DMS153 treated with DMSO at 0.1 percent for 48 hours (cell line): ENCODE measurements around the gene AGBL4.

Experiments used
- DNase-seq: peaks from one replicate; lab custom pipeline; 2025; ENCODE audit not compliant: unreplicated experiment; lab: John Stamatoyannopoulos, UW

The AGBL4 gene

DNA sequence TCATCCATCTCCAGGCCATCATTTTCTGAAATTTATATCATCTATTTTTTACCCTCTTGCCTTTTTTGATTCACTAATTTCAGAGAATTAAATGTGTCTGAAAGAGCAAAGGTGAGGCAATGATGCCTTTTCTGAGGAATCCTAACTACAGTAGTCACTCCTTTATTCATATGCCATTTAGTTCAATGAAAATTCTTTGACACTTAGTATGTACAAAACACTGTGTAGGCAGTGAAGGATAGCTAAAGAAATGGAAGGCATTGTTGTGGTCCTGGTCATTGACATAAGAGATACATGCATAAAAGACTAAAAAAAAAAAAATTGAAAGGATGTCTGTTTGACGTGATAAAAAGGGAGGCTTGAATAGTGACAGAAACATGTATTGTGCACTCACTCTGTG lies 1075.2 kb downstream of the AGBL4 start:
- no peak for DNase-seq

DNA sequence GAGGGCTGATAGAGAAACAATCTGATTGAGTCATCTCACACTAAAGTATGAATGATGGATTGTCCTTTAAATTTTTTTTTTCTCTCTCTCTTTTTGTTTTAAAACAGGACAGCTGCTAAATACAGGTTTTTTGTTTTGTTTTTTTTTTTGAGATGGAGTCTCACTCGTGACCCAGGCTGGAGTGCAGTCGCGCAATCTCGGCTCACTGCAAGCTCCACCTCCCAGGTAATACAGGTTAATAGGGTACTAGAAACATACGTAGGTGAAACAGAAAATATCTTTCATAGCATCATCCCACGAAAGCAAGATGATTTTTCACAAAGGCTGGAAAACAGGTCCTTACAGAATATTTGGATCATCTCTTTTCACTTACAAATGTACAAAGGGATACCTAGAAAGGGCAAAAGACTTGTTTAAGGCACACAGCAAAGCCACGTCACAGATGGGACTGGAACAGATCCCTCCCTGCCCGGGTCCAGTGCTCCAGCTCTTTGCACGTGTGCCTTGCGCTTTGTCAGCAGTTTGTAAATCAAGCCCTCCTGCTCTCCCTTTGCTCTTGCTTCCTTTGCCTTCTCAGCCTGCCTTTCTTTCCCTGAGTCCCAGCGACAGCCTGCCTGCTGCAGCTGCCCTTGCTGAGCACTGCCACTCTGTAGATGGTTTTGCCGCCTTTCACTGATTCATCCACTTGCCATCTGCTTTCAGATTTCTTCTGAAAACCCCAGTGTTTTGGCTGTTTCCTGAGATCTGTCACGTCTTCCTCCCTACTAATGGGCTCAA lies 1075.8 kb downstream of the AGBL4 start:
- no peak for DNase-seq

DNA sequence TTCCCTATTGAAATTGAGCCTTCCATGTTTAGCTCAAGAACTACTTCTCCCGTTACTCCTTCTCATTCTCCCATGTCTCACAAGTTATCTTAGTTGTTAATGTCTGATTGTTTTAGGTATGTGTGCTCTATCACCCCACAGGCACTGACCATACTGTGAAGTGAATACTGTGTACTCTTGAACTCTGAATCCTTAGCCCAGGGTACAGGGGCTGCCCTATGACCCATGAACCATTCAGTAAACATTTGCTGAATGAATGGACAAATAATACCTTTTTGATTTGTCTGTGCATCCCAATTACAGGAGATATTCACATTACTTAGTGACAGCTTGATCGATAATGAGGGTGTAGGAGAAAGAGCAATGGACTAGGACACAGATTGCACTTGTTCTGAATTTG lies 1077.7 kb downstream of the AGBL4 start:
- no peak for DNase-seq

DNA sequence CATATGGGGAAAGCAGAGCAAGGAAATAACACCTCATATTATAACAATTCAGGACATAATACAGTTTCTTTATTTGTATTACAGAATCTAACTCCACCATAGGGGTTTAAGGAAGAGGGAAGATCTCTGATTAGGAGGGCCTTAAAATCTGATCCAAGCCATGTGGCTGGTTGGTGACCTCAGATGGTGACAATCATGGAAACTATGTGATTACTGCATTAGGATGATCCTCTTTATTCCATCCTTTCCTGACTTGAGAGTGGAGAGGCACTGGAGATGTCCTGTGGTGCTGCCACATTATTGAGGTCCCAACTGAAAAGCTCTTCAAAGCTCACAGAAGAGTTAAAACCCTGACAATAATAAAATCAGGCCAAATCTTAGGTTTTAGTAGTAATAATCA lies 1078.9 kb downstream of the AGBL4 start:
- no peak for DNase-seq

DNA sequence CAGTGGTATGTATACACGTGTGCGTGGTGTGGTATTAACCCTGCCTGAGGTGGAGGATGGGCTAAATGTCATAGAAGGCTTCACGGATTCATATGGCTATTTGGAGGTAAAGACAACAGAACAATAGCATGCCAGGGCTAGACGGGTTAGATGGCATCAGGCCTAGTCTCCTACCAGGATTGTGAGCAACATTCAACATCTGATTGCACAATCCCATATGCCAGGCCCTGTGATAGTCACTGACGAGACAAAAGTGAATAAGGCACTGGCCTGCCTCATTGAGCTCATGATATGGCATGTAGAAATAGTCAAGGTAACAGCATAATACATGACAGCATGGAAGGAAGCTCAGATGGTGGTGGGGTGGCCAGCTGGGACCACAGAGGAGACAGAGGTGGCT lies 1079.9 kb downstream of the AGBL4 start:
- no peak for DNase-seq

DNA sequence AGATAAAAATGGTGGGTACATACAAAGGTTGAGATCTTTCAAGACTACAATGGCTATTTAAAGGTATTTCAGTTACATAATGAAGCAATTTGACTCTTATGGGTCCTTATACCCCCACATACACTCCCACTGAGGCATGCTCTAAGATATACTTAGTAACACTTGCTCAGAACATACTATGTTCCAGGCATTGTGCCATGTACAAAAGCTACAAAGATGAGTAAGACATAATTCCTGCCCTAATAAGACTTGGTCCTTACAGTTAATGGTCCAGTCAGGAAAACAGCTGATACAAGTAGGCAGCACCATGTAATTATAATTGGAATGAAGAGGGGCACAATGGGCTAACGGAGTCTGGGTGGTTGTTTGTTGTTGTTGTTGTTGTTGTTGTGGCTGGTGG lies 1080.4 kb downstream of the AGBL4 start:
- DNase-seq, result no peak

DNA sequence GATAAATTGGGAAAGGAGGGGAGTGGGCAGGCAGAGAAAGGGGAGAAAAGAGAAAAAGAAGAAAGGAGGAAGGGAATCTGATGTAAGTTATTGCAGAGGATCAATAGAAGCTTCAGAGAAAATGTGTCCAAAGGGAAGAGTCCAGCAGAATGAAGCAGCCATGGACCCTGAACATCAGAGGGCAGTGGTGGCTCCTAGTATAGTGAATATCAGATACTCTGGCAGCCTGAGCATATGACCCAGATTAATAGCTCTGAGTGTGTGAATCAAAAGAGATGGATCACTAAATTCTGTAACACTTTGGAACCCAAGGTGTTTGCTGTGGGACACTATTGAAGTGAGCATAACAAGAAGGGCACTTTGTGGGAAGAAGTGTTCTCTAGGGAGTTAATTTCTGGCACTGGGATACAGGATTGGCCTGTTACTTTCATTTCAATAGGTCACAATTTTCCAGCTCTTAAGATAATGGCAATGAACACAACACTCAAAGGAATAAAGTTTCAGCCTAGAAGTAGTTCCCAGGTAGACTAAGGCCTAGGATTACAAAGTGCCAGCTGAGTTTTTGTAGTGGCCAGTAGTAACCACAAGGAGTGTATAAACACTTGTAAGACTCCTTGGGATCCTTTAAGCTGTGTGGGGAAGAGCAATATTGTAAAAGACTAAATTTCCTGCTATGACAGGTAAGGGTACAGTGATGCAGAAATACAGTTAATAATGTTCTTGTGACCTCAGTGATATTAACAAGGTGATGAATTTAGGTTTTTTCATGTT lies 1082.6 kb downstream of the AGBL4 start:
- no peak for DNase-seq

DNA sequence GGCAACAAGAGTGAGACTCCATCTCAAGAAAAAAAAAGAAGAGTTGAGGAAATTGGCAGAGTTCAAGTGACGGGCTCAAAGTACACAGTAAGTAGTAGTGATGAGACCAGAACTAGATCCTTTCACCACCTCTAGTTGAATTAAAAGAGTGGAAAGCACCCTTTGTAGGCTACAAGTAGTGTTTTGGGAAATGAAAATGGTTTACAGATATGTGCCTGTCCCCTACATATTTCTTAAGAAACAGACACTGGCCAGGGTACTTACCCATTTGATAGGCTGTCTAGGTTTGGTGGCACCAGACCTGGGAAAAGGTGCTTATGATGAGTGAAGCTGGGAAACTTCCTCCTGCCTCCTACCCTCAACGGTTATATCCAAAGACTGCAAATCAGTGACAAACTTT lies 1083.4 kb downstream of the AGBL4 start:
- DNase-seq, result no peak

DNA sequence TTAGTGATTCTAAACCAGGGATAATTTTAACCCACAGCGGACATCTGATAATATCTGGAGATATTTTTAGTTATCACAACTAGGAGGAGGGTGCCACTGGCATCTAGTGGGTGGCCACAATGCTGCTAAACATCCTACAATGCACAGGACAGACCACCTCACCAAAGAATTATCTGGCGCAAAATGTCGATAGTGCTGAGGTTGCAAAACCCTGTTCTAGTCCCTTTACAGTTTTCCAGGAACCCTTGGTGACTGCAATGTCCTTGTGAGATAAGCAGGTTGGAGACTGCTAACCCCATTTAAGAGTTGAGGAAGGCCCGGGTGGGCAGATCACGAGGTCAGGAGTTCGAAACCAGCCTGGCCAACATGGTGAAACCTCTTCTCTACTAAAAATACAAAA lies 1083.9 kb downstream of the AGBL4 start:
- DNase-seq, result no peak

DNA sequence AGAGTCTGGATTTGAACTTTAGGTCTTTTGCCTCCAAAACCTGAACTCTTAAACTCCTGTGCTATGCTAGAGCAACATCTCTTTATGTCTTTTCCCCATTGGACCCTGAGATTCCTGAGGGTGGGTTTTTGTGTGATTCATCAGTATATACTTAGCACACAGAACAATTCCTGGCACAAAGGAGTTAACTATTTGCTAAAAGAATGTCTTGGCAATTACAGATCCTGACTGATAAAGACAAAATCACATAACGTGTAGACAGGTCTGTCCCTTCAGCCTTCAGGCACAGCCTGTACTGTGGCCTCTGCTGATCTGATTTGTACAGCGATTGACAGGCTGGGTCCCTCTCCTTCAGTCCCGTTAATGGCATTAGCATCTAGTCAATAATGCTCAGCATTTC lies 1084.7 kb downstream of the AGBL4 start:
- DNase-seq, result no peak

DNA sequence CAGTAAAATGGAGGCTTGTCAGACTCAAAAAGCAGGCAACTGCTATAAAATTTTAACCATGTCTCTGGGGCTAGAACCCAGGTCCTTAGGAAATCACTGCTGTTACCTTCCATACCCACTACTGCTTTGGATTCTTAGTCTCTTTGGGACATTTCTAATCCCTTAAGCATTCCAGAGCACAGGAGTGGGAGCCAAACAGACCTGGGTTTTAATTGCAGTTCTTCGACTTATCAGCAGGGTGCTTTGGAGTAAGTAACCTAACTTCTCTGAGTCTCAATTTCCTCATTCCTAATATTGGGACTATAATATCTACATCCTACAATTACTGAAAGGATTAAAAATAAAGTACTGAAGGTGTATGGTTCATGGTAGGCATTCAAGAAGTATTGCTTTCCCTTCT lies 1086.0 kb downstream of the AGBL4 start:
- no peak for DNase-seq

DNA sequence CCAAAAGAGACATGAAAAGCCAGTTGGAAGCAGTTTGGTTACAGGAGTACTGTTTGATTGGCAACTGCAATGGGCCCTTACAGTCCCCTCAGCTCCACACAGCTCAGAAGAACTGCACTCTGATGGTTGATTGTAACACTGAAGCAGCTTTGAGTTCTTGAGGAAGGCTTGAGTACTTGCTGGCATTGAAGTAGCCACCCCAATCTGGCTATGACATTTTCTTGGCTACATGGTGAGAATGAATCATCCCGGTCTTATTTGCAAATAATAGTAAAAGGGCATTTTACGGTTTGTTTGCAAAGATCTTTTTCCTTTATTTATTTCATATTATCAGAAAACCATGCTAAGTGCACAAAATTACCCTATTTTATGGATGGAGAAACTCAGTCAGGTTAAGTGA lies 1087.3 kb downstream of the AGBL4 start:
- DNase-seq, result no peak

DNA sequence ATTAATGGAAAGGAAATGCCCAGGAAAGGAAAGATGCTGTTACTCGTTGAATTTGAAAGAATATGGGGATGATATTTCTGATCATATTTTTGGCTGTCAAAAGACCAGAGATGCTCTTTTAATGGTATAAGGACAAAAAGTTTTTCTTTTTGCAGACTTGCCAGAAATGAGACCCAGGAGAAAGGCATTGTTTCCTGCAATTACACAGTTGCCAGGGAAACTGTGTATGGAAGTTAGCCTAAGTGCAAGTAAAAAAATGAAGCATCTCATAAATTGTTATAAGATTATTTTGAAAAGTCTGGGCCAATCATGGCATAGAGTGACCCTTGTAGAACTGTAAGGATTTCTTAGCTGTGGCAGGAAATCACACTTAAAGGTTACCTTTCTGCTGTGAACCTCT lies 1091.4 kb downstream of the AGBL4 start:
- no peak for DNase-seq

DNA sequence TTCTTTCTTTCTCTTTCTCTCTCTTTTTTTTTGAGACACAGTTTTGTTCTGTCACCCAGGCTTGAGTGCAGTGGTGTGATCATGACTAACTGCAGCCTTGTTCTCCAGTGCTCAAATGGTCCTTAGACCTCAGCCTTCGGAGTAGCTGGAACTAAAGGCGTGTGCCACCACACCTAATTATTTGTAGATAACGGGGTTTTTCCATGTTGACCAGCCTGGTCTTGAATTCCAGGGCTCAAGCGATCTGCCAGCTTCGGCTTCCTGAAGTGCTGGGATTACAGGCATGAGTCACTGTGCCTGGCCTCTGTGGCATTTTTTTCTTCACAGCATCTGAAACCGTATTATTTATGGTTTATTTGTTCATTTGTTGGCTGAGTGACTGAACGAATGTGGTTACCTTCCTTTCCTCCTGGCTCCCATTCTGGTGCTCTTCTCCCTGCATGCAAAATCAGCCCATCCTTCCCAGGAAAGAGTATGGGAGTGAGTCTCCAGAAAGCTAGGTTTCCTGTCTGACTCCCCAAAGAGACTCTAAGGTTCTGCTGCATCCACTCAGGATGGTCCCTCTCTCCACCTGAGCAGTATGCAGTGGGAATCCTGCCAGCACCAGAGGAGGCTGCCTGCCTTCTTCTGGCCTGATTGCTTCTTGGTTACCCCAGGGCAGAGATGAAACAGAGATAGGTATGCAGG lies 1092.1 kb downstream of the AGBL4 start:
- DNase-seq, result no peak

DNA sequence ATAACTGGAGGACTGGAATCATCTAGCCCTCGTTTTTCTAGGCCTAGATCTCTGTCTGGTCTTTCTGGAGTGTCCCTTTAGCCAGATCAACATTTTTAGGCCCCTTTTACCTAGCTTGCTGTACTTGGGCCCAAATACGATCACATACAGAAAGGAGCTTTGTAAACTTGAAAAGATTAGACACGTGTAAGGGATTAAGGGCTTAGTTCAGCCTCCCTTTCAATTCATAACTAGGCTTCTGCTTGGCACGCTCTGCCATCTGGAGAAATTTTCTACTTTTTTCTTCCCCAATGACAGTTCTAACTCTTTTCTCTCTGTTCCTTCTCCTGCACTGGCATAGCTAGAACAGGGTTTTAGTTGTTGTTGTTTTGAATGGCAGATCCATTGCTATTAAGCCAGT lies 1093.7 kb downstream of the AGBL4 start:
- DNase-seq, result no peak

DNA sequence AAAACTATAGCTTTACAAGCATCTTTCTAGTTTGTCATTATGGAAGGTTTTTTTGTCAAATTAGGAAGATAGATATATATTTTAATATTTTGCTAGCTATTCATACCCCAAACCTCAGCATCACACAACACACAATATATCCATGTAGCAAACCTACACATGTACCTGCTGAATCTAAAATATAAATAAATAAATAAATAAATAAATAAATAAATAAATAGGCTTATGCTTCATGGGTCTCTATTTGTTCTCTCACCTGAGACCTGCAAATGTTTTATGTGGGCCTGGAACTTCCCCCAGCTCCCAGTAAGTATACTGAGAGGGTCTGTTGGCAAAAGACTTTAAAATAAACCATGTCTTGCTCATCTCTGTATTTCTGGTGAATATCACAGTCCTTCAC lies 1099.7 kb downstream of the AGBL4 start:
- no peak for DNase-seq

DNA sequence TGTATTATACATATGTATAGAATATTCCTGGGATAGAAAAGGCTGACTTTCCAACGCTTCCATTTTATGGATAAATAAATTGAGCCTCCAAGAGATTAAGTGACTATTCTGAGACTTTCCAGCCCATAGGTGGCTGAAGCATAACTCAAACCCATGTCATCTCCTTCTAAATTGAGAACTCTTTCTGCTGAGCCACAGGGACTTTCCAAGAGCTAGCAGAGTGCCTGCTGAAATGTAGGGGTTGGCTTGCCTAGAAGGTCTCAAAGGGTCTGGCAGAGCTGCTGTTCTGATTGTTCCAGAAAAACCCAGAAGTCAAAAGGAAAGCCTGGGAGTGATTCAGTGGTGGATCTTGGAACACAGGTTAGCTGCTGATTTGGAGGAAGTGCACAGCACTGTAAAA lies 1100.6 kb downstream of the AGBL4 start:
- no peak for DNase-seq

DNA sequence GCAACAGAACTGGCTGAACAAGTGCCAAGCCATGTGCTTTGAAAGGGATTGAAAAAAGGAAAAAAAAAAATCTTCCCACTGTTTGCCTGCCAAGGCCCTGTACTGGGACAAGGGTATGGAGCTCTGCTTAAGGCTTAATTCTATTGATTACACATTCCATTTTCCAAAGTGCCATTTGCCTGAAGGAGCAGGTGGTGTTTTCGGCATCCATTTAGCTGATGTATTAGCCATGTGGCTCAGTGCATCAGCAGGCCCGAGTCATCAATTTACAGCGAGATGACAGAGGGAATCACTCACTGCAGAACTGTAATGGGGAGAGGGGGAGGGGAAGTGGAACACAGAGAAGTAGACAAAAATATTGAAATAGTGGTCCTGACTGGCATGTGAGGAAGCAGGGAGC lies 1102.9 kb downstream of the AGBL4 start:
- DNase-seq, result no peak

DNA sequence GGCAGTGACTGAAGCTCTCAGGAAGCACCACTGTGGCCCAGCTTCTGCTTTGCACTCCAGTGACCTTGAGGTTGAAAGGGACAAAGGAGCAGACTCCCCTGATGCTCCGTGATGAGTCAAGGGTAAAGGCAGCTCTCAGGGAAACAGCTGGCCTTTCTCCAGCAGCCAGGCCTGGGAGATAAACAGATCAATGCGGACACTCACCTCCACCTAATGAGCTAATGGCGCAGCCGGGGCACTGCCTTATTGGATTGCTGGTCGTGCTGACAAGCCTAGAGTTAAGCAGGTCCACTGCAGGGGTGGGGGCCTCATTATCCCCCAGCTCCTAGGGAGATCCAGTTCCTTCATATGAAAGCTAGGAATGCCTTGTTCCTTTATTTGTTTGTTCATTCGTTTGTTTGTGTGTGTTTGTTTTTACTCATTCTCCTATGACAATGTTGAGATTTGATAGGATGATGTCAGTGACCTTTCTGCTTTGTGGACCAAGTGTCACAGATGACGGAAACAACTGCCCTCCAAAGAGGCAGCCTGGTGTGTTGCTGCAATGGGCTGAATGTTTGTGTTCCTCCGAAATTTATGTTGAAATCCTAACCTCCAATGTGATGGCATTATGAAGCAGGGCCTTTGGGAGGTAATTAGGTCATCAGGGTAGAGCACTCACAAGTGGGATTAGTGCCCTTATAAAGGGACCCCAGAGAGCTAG lies 1105.7 kb downstream of the AGBL4 start:
- DNase-seq, result peak; percentile 27

DNA sequence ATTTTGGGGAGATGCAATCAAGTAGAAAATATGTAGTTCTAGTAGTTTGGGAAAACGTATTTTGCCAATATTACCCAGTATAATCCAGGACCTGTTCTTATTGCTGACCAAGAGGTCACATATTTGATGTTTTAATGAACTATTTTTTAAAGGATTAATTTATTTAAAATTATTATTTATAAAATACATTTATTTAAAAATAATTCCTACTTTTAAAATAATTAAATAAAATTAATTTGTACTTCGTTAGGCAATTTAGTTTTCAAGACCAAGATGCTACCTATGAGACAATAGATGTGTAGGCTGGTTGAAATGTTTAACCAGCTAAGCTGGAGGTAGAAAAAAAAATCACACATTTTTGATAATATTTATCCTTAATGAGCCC lies 1106.7 kb downstream of the AGBL4 start:
- no peak for DNase-seq
